ENCODE data around the gene PC. TPM values are rescaled to one million over a fixed set of nuclear protein-coding genes. Genes with fewer than 3 reads are reported as not detected.

The PC gene
- polyA plus RNA-seq, 1 donor (not counting 4 experiments of a cell fraction or from before 2014, with no cell fraction given): 13.3 TPM

DNA sequence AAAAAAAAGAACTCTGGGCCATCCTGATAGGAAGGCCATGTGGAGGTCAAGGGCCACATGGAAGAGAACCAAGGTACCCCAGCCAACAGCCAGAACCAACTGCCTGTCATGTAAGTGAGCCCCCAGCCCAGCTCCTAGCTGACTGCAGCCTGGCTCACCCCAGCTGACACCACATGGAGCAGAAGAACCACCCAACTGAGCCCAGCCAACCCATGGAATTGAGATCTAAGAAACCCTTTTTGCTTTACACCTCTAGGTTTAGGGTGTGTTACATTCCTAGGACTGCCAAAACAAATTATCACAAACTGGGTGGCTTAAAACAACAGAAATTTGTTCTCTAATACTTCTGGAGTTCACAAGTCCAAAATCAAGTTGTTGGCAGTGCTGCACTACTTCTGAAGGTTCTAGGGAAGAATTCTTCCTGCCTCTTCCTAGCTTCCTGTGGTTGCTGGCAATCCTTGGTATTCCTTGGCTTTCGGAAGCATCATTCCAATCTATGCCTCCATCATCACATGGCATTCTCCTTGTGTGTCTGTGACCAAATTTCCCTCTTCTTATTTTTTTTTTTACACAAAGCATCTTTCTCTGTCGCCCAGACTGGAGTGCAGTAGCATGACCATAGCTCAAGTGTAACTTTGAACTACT lies 21.3 kb upstream of the PC start:
- Histone ChIP-seq H3K9ac (ENCODE audit: control insufficient read depth, extremely low read depth, insufficient read depth, low read length) (no peak overlapping the region), H3K4me3 (ENCODE audit: control insufficient read depth in 2 of 3, extremely low read depth in 1 of 3, insufficient read depth in 2 of 3, low read depth in 1 of 3, low read length in 3 of 3) (no peak overlapping the region), H3K36me3 (ENCODE audit: control insufficient read depth in 2 of 2, extremely low read depth in 1 of 2, insufficient read depth in 2 of 2, low read length in 2 of 2) (no peaks in the 10 kb centered on the region), H3K9me1 (ENCODE audit: control insufficient read depth, extremely low read depth, insufficient read depth, low read length) (no peaks in the 10 kb centered on the region), H3K27me3 (ENCODE audit: control insufficient read depth, extremely low read depth, insufficient read depth, low read length) (no peaks in the 10 kb centered on the region), H3K9me3 (ENCODE audit: control insufficient read depth, low read depth, low read length) (no peaks in the 10 kb centered on the region), H3K4me1 (ENCODE audit: control insufficient read depth, extremely low read depth, insufficient read depth, low read length) (peaks cover 11% of the 10 kb centered on the region), H2AFZ (ENCODE audit: control insufficient read depth, low read length) (no peak overlapping the region), H4K20me1 (ENCODE audit: control insufficient read depth, extremely low read depth, insufficient read depth, low read length) (no peaks in the 10 kb centered on the region), H3K27ac (ENCODE audit: control insufficient read depth, insufficient read depth, low read length) (no peak overlapping the region), H3K4me2 (ENCODE audit: control insufficient read depth, extremely low read depth, insufficient read depth, low read depth, low read length) (no peak overlapping the region), H3K79me2 (ENCODE audit: control insufficient read depth, insufficient read depth, low read length) (no peaks in the 10 kb centered on the region)
- dilution Hi-C loops (cut with MboI; ENCODE audit: extremely low pct_ligation_motif_present, low sequenced_read_pairs): no loop called here
- TF ChIP-seq, protein P1, sequence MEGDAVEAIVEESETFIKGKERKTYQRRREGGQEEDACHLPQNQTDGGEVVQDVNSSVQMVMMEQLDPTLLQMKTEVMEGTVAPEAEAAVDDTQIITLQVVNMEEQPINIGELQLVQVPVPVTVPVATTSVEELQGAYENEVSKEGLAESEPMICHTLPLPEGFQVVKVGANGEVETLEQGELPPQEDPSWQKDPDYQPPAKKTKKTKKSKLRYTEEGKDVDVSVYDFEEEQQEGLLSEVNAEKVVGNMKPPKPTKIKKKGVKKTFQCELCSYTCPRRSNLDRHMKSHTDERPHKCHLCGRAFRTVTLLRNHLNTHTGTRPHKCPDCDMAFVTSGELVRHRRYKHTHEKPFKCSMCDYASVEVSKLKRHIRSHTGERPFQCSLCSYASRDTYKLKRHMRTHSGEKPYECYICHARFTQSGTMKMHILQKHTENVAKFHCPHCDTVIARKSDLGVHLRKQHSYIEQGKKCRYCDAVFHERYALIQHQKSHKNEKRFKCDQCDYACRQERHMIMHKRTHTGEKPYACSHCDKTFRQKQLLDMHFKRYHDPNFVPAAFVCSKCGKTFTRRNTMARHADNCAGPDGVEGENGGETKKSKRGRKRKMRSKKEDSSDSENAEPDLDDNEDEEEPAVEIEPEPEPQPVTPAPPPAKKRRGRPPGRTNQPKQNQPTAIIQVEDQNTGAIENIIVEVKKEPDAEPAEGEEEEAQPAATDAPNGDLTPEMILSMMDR (optimal IDR thresholded peaks at IDR 0.05 in 1 of 3, IDR thresholded peaks at IDR 0.05 in 1 of 3, conservative IDR thresholded peaks at IDR 0.05 in 1 of 3; ENCODE audit: extremely low read depth in 1 of 3, insufficient read depth in 2 of 3, low read length in 3 of 3): no peak
- TF ChIP-seq EZH2 (IDR thresholded peaks at IDR 0.05; ENCODE audit: low read length): no peak
- no peak for FAIRE-seq
- no peak for DNase-seq (ENCODE audit: low read depth, low spot score)

DNA sequence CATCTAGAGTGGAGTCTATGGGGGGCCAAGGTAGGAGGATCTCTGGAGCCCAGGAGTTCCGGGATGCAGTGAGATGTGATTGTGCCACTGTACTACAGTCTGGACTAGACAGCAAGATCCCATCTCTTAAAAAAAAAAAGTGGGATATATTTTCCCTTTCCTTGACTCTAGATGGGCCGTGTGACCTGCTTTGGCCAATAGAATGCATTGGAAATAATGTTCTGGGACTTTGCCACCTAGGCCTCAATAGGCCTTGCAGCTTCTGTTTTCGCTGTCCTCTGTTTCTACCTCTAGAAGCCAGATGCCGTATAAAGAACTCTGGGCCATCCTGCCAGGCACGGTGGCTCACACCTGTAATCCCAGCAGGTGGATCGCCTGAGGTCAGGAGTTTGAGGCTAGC lies 20.5 kb upstream of the PC start:
- Histone ChIP-seq H4K20me1 (ENCODE audit: control insufficient read depth, extremely low read depth, insufficient read depth, low read length) (no peaks in the 10 kb centered on the region), H3K4me1 (ENCODE audit: control insufficient read depth, extremely low read depth, insufficient read depth, low read length) (peaks cover 8% of the 10 kb centered on the region), H3K9ac (ENCODE audit: control insufficient read depth, extremely low read depth, insufficient read depth, low read length) (no peak overlapping the region), H2AFZ (ENCODE audit: control insufficient read depth, low read length) (no peak overlapping the region), H3K9me3 (ENCODE audit: control insufficient read depth, low read depth, low read length) (no peaks in the 10 kb centered on the region), H3K9me1 (ENCODE audit: control insufficient read depth, extremely low read depth, insufficient read depth, low read length) (no peaks in the 10 kb centered on the region), H3K4me3 (ENCODE audit: control insufficient read depth in 2 of 3, extremely low read depth in 1 of 3, insufficient read depth in 2 of 3, low read depth in 1 of 3, low read length in 3 of 3) (no peak overlapping the region), H3K27me3 (ENCODE audit: control insufficient read depth, extremely low read depth, insufficient read depth, low read length) (no peaks in the 10 kb centered on the region), H3K4me2 (ENCODE audit: control insufficient read depth, extremely low read depth, insufficient read depth, low read depth, low read length) (no peak overlapping the region), H3K36me3 (ENCODE audit: control insufficient read depth in 2 of 2, extremely low read depth in 1 of 2, insufficient read depth in 2 of 2, low read length in 2 of 2) (no peaks in the 10 kb centered on the region), H3K79me2 (ENCODE audit: control insufficient read depth, insufficient read depth, low read length) (no peaks in the 10 kb centered on the region), H3K27ac (ENCODE audit: control insufficient read depth, insufficient read depth, low read length) (no peak overlapping the region)
- DNase-seq (ENCODE audit: low read depth, low spot score) (no peak), FAIRE-seq (no peak)
- dilution Hi-C loops (cut with MboI; ENCODE audit: extremely low pct_ligation_motif_present, low sequenced_read_pairs): no loop called here
- no peak for TF ChIP-seq EZH2 (IDR thresholded peaks at IDR 0.05; ENCODE audit: low read length)
- TF ChIP-seq, protein P1 (optimal IDR thresholded peaks at IDR 0.05 in 1 of 3, IDR thresholded peaks at IDR 0.05 in 1 of 3, conservative IDR thresholded peaks at IDR 0.05 in 1 of 3; ENCODE audit: extremely low read depth in 1 of 3, insufficient read depth in 2 of 3, low read length in 3 of 3): no peak
